ENCODE measurements around the gene CNKSR3.
"Not testable (repeated sequence)": the region's sequence is repeated elsewhere in the genome, so short reads cannot be mapped to it uniquely, and the experiment has no call there.

CNKSR3 gene

GRCh38 chr6:154510144-154510905 lies at the start of gene CNKSR3:
Gene CNKSR3 (minus strand): TSS chr6:154510685. CDS start chr6:154510114, 571 bp downstream.
- Histone ChIP-seq H3K27me3 (replicated peaks; ENCODE audit: control insufficient read depth, insufficient read depth, low read length) (no peaks in the 10 kb centered on the region), H3K9me3 (ENCODE audit: control insufficient read depth, low read length) (no peaks in the 10 kb centered on the region), H3K4me1 (ENCODE audit: control insufficient read depth, insufficient read depth, low read length) (peaks cover 12% of the 10 kb centered on the region), H3K36me3 (ENCODE audit: control insufficient read depth, insufficient read depth, low read length, severe bottlenecking) (no peaks in the 10 kb centered on the region), H3K4me3 (ENCODE audit: low read length) (peak within 1 kb of the TSS; percentile 95), H3K9ac (ENCODE audit: low read length) (peak within 1 kb of the TSS; percentile 90)
- DNase-seq (ENCODE audit: low read depth), result peak; percentile 98

GRCh38 chr6:154558984-154559383 lies 48.5 kb upstream of the CNKSR3 start:
- H3K36me3 ChIP-seq (ENCODE audit: control insufficient read depth, insufficient read depth, low read length, severe bottlenecking), result no peaks in the 10 kb centered on the region
- H3K27me3 ChIP-seq (replicated peaks; ENCODE audit: control insufficient read depth, insufficient read depth, low read length), result peaks cover 22% of the 10 kb centered on the region
- no peaks in the 10 kb centered on the region for H3K4me1 ChIP-seq (ENCODE audit: control insufficient read depth, insufficient read depth, low read length)
- H3K9me3 ChIP-seq (ENCODE audit: control insufficient read depth, low read length), result peaks cover 3% of the 10 kb centered on the region
- no peak overlapping the region for H3K4me3 ChIP-seq (ENCODE audit: low read length)
- H3K9ac ChIP-seq (ENCODE audit: low read length), result no peak overlapping the region
- DNase-seq (ENCODE audit: low read depth), result no peak

- Histone ChIP-seq H3K4me3 (ENCODE audit: low read length) (no peak overlapping the region), H3K9ac (ENCODE audit: low read length) (no peak overlapping the region), H3K27me3 (replicated peaks; ENCODE audit: control insufficient read depth, insufficient read depth, low read length) (peaks cover 26% of the 10 kb centered on the region), H3K9me3 (ENCODE audit: control insufficient read depth, low read length) (peaks cover 3% of the 10 kb centered on the region), H3K4me1 (ENCODE audit: control insufficient read depth, insufficient read depth, low read length) (no peaks in the 10 kb centered on the region), H3K36me3 (ENCODE audit: control insufficient read depth, insufficient read depth, low read length, severe bottlenecking) (no peaks in the 10 kb centered on the region)
- DNase-seq (ENCODE audit: low read depth), result no peak
These were observed 48.0 kb upstream of the CNKSR3 start for GRCh38 chr6:154558513-154558912.

GRCh38 chr6:154555073-154555677 lies 44.7 kb upstream of the CNKSR3 start:
- Histone ChIP-seq H3K27me3 (replicated peaks; ENCODE audit: control insufficient read depth, insufficient read depth, low read length) (peaks cover 25% of the 10 kb centered on the region), H3K9me3 (ENCODE audit: control insufficient read depth, low read length) (no peaks in the 10 kb centered on the region), H3K4me1 (ENCODE audit: control insufficient read depth, insufficient read depth, low read length) (no peaks in the 10 kb centered on the region), H3K36me3 (ENCODE audit: control insufficient read depth, insufficient read depth, low read length, severe bottlenecking) (no peaks in the 10 kb centered on the region), H3K9ac (ENCODE audit: low read length) (no peak overlapping the region), H3K4me3 (ENCODE audit: low read length) (no peak overlapping the region)
- peak; percentile 59 for DNase-seq (ENCODE audit: low read depth)

GRCh38 chr6:154554491-154554890 lies 44.0 kb upstream of the CNKSR3 start:
- peaks cover 25% of the 10 kb centered on the region for H3K27me3 ChIP-seq (replicated peaks; ENCODE audit: control insufficient read depth, insufficient read depth, low read length)
- no peak overlapping the region for H3K9ac ChIP-seq (ENCODE audit: low read length)
- no peak for DNase-seq (ENCODE audit: low read depth)
- H3K9me3 ChIP-seq (ENCODE audit: control insufficient read depth, low read length), result no peaks in the 10 kb centered on the region
- H3K36me3 ChIP-seq (ENCODE audit: control insufficient read depth, insufficient read depth, low read length, severe bottlenecking), result no peaks in the 10 kb centered on the region
- H3K4me3 ChIP-seq (ENCODE audit: low read length), result no peak overlapping the region
- H3K4me1 ChIP-seq (ENCODE audit: control insufficient read depth, insufficient read depth, low read length), result no peaks in the 10 kb centered on the region

- no peaks in the 10 kb centered on the region for H3K4me1 ChIP-seq (ENCODE audit: control insufficient read depth, insufficient read depth, low read length)
- H3K9me3 ChIP-seq (ENCODE audit: control insufficient read depth, low read length), result no peaks in the 10 kb centered on the region
- H3K27me3 ChIP-seq (replicated peaks; ENCODE audit: control insufficient read depth, insufficient read depth, low read length), result peaks cover 25% of the 10 kb centered on the region
- H3K9ac ChIP-seq (ENCODE audit: low read length), result no peak overlapping the region
- DNase-seq (ENCODE audit: low read depth), result no peak
- no peaks in the 10 kb centered on the region for H3K36me3 ChIP-seq (ENCODE audit: control insufficient read depth, insufficient read depth, low read length, severe bottlenecking)
- H3K4me3 ChIP-seq (ENCODE audit: low read length), result no peak overlapping the region
These were observed 40.3 kb upstream of the CNKSR3 start for GRCh38 chr6:154550779-154551178.

GRCh38 chr6:154549179-154549578 lies 38.7 kb upstream of the CNKSR3 start:
- Histone ChIP-seq H3K27me3 (replicated peaks; ENCODE audit: control insufficient read depth, insufficient read depth, low read length) (peaks cover 27% of the 10 kb centered on the region), H3K9ac (ENCODE audit: low read length) (no peak overlapping the region), H3K4me3 (ENCODE audit: low read length) (no peak overlapping the region), H3K36me3 (ENCODE audit: control insufficient read depth, insufficient read depth, low read length, severe bottlenecking) (no peaks in the 10 kb centered on the region), H3K4me1 (ENCODE audit: control insufficient read depth, insufficient read depth, low read length) (no peaks in the 10 kb centered on the region), H3K9me3 (ENCODE audit: control insufficient read depth, low read length) (no peaks in the 10 kb centered on the region)
- DNase-seq (ENCODE audit: low read depth), result no peak

GRCh38 chr6:154548130-154548830 lies 37.8 kb upstream of the CNKSR3 start:
- peaks cover 20% of the 10 kb centered on the region for H3K27me3 ChIP-seq (replicated peaks; ENCODE audit: control insufficient read depth, insufficient read depth, low read length)
- H3K9ac ChIP-seq (ENCODE audit: low read length), result no peak overlapping the region
- no peaks in the 10 kb centered on the region for H3K36me3 ChIP-seq (ENCODE audit: control insufficient read depth, insufficient read depth, low read length, severe bottlenecking)
- DNase-seq (ENCODE audit: low read depth), result peak; percentile 73
- H3K4me1 ChIP-seq (ENCODE audit: control insufficient read depth, insufficient read depth, low read length), result no peaks in the 10 kb centered on the region
- no peaks in the 10 kb centered on the region for H3K9me3 ChIP-seq (ENCODE audit: control insufficient read depth, low read length)
- no peak overlapping the region for H3K4me3 ChIP-seq (ENCODE audit: low read length)

GRCh38 chr6:154543628-154544027 lies 33.1 kb upstream of the CNKSR3 start:
- no peak overlapping the region for H3K9ac ChIP-seq (ENCODE audit: low read length)
- no peak overlapping the region for H3K4me3 ChIP-seq (ENCODE audit: low read length)
- no peaks in the 10 kb centered on the region for H3K9me3 ChIP-seq (ENCODE audit: control insufficient read depth, low read length)
- peaks cover 6% of the 10 kb centered on the region for H3K27me3 ChIP-seq (replicated peaks; ENCODE audit: control insufficient read depth, insufficient read depth, low read length)
- H3K4me1 ChIP-seq (ENCODE audit: control insufficient read depth, insufficient read depth, low read length), result no peaks in the 10 kb centered on the region
- H3K36me3 ChIP-seq (ENCODE audit: control insufficient read depth, insufficient read depth, low read length, severe bottlenecking), result no peaks in the 10 kb centered on the region
- DNase-seq (ENCODE audit: low read depth), result peak; percentile 17

- DNase-seq (ENCODE audit: low read depth), result no peak
- Histone ChIP-seq H3K4me3 (ENCODE audit: low read length) (no peak overlapping the region), H3K9ac (ENCODE audit: low read length) (no peak overlapping the region)
These were observed 32.3 kb upstream of the CNKSR3 start for GRCh38 chr6:154542747-154543146.

GRCh38 chr6:154541837-154542236 lies 31.4 kb upstream of the CNKSR3 start:
- H3K9me3 ChIP-seq (ENCODE audit: control insufficient read depth, low read length); H3K4me1 ChIP-seq (ENCODE audit: control insufficient read depth, insufficient read depth, low read length); H3K4me3 ChIP-seq (ENCODE audit: low read length); H3K36me3 ChIP-seq (ENCODE audit: control insufficient read depth, insufficient read depth, low read length, severe bottlenecking); DNase-seq (ENCODE audit: low read depth); H3K9ac ChIP-seq (ENCODE audit: low read length): not testable (repeated sequence)
- H3K27me3 ChIP-seq (replicated peaks; ENCODE audit: control insufficient read depth, insufficient read depth, low read length), result peaks cover 12% of the 10 kb centered on the region

More at GRCh38 chr6:154542747-154543146, 32.3 kb upstream of the CNKSR3 start:
- Histone ChIP-seq H3K4me1 (ENCODE audit: control insufficient read depth, insufficient read depth, low read length) (no peaks in the 10 kb centered on the region), H3K9me3 (ENCODE audit: control insufficient read depth, low read length) (no peaks in the 10 kb centered on the region), H3K27me3 (replicated peaks; ENCODE audit: control insufficient read depth, insufficient read depth, low read length) (peaks cover 6% of the 10 kb centered on the region), H3K36me3 (ENCODE audit: control insufficient read depth, insufficient read depth, low read length, severe bottlenecking) (no peaks in the 10 kb centered on the region)
